ENCODE data around the gene POTEH. TPM values are rescaled to one million over a fixed set of nuclear protein-coding genes. Genes with fewer than 3 reads are reported as not detected.
"Not testable (repeated sequence)": the region's sequence is repeated elsewhere in the genome, so short reads cannot be mapped to it uniquely, and the experiment has no call there.

Gene POTEH
- total RNA-seq, 2 donors from 2014 or later, result not detected

- not testable (repeated sequence) for H3K36me3 Mint-ChIP-seq; H3K4me1 Mint-ChIP-seq (ENCODE audit: low read depth in 2 of 2); DNase-seq (ENCODE audit: low spot score); ATAC-seq; H3K4me3 Mint-ChIP-seq; H3K27me3 Mint-ChIP-seq; H3K27ac Mint-ChIP-seq; H3K9me3 Mint-ChIP-seq
Observed at GRCh38 chr22:15759443-15760097, 69.7 kb downstream of the POTEH start.

GRCh38 chr22:15760388-15761150, 70.7 kb downstream of the POTEH start:
- not testable (repeated sequence) for H3K27me3 Mint-ChIP-seq; ATAC-seq; H3K4me1 Mint-ChIP-seq (ENCODE audit: low read depth in 2 of 2); H3K36me3 Mint-ChIP-seq; DNase-seq (ENCODE audit: low spot score); H3K9me3 Mint-ChIP-seq; H3K4me3 Mint-ChIP-seq; H3K27ac Mint-ChIP-seq

GRCh38 chr22:15761151-15761777, 71.4 kb downstream of the POTEH start:
- H3K27ac Mint-ChIP-seq; H3K9me3 Mint-ChIP-seq; H3K27me3 Mint-ChIP-seq; H3K4me1 Mint-ChIP-seq (ENCODE audit: low read depth in 2 of 2); H3K36me3 Mint-ChIP-seq; H3K4me3 Mint-ChIP-seq: not testable (repeated sequence)
- ATAC-seq, result peak; percentile 54 to 61
- peak; percentile 59 for DNase-seq (ENCODE audit: low spot score)

GRCh38 chr22:15763559-15763958, 73.7 kb downstream of the POTEH start:
- not testable (repeated sequence) for H3K4me3 Mint-ChIP-seq; H3K36me3 Mint-ChIP-seq; ATAC-seq; H3K27me3 Mint-ChIP-seq; H3K27ac Mint-ChIP-seq; H3K4me1 Mint-ChIP-seq (ENCODE audit: low read depth in 2 of 2); DNase-seq (ENCODE audit: low spot score); H3K9me3 Mint-ChIP-seq

Other genes with a start within 250 kb of the POTEH start
- not detected for gene OR11H1, start 161.8 kb upstream of the POTEH start, total RNA-seq